GM21528 (cell line): Measurements from ENCODE around the gene OR51G2.
"Not testable (repeated sequence)": the region's sequence is repeated elsewhere in the genome, so short reads cannot be mapped to it uniquely, and the experiment has no call there.

Experiments used
- ATAC-seq: cut with Tn5 transposase; IDR thresholded peaks from one replicate; pipeline ENCODE4 v1.9.1; 2021; ENCODE audit warnings: mild to moderate bottlenecking, moderate library complexity; ENCODE audit not compliant: unreplicated experiment, low FRiP score

The OR51G2 gene

GRCh38 chr11:4919250-4919649 lies at the start of gene OR51G2:
TSS of gene OR51G2 (minus strand) at chr11:4919350. CDS start at chr11:4915663, 3,687 bp downstream.
- no peak for ATAC-seq

DNA sequence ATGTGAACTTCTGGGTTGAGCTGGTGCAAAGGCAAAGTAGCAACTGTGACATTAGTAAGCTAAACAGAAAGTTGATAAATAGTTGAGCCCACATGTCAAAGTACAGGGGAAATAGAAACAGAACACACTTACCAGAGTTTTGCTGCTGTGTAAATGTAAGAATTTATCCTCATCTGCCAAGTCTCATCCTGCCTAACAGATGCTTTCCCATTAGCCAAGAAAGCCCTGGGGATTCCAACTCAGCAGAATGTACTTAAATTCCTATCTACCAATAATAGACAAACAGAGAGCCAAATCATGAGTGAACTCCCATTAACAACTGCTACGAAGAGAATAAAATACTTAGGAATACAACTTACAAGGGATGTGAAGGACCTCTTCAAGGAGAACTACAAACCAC lies 43.7 kb upstream of the OR51G2 start:
- no peak for ATAC-seq

DNA sequence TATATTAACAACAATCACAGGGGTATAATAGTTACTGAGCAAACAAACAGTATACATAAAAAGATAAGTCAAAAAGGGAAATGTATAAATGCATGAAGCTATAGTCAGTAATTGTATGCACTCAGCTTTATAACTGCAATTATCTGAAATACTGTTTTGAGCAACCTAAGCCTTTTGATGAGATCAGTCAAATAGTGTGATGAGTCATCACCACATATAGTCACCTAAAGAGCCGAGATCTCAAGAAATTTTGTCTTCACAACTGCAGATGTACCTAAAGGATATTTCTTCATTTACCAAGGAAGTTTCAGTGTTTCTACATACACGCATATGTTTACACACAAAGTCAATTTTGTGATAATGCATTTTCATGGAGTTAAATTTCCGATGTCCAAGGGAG lies 41.7 kb upstream of the OR51G2 start:
- no peak for ATAC-seq

- no peak for ATAC-seq
Observed at GRCh38 chr11:4957396-4957795, 38.2 kb upstream of the OR51G2 start.

DNA sequence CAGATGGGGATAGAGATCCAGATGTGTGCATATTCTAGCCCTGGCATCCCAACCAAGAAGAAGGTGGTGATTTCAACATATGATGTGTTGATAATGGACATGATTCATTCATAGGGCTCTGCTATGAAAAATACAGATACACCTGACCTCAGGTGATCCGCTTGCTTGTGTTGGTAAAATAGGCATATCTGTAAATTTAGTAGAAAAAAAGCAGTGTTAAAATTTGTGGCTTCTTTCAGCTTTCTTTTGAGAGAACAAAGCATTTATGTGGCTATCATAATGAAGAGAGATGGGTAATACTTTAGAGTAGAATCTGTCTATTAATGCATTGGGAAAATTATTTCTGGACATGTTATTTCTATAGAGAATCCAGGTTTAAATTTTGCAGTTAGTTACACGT lies 36.5 kb upstream of the OR51G2 start, which contains the start of gene OR51A2:
OR51A2 (minus strand) TSS at position 101 of the 400 bp plus-strand sequence; CDS start at position 101, 0 bp downstream.
- not testable (repeated sequence) for ATAC-seq

DNA sequence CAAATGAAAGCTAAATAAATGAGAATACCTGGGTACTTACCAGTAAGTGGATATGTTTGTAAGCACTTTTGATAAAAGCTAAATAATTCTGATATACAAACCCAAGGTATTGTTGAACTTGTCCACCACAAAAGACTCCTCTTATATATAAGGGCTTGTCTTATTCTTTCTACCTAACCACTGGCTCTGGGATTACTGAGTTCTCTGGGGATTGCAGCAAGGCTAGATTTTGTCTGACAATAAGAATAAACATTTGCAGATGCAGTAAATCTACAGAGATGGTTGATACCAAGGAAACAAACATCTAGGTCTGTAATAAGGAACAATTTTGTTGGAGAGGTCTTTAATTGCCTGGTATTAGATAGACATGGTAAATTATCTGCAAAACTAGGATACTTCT lies 28.4 kb upstream of the OR51G2 start, which contains the start of gene OR51A4:
OR51A4 (minus strand) TSS at position 101 of the 400 bp plus-strand sequence. CDS start 505 bp downstream, outside the sequence.
- ATAC-seq = no peak

DNA sequence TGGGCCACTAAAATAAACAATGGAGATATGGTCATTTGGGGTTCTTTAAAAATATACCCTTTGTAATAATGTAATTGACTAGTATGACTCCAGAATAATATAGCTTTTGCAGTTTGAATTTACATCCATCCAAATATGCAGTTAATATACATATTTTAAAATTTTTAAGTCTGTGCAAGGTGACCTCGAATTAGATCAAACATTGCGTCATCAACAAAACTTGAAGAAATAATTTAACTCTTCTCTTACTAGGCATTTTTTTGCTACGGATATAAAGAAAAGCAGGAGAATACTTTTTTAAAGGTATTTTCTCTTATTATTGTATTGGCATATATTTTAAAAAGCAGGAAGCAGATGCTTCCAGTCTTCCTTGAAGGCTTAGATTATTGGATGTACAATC lies 17.6 kb upstream of the OR51G2 start:
- no peak for ATAC-seq

- ATAC-seq = no peak
Observed at GRCh38 chr11:4932751-4933150, 13.6 kb upstream of the OR51G2 start.

GRCh38 chr11:4926608-4927007 lies 7.5 kb upstream of the OR51G2 start:
- no peak for ATAC-seq

- no peak for ATAC-seq
Observed at GRCh38 chr11:4924239-4924638, 5.1 kb upstream of the OR51G2 start, which contains the start of gene OR51G1. TSS of gene OR51G1 (minus strand) at chr11:4924339. CDS start at chr11:4924339, 0 bp downstream.

DNA sequence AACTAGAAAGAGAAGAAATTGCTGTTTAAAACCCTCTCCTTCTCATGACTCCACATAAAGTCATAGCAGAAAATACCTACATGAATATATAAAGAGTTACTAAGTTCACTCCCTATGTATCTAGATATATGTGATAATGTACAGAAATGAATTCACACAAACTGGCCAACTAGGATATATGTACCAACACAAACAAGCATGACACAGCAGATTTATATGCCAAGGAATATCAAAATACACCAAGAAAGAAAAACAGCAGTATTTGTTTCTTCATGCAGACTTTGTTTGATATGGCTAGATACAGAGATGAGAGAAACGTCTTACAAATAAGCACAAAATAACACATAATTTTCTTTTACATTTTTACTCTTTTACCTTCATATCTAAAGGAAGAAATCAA lies 3.2 kb upstream of the OR51G2 start:
- no peak for ATAC-seq

DNA sequence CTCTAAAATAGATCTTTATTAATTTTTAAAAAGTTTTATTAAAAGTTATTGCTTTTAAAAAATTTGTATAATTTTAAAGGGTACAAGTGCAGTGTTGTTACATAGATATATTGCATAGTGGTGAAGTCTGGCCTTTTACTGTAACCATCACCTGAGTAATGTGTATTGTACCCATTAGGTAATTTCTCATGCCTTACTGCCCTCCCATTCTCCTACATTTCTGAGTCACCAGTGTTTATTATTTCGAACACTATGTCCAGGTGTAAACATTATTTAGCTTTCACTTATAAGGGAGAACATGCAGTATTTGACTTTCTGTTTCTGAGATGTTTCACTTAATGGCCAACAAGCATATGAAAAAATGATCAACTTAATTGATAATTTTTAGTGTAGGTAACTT lies 2.6 kb upstream of the OR51G2 start:
- ATAC-seq = no peak

DNA sequence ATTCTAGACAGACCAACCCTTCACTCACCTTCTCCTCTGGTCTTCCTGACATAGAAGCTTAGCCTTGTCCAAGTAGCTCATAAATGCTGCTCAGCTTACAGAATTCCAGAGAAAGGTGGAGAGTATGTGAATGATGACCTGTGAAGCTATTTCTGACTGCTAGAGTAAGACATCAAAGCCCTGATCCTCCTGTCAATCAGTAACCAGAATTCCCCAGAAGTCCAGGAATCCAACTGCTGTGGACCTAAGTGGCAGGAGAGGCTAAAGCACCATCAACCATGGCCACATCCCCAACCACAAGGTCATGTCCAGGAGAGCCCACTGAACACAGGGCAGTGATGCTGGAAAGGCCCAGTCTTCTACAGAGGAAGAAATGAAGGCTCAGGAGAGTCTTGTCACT lies 2.6 kb downstream of the OR51G2 start:
- ATAC-seq = no peak

- no peak for ATAC-seq
Observed at GRCh38 chr11:4903484-4903883, 15.7 kb downstream of the OR51G2 start, which contains the start of gene OR51A7. TSS of gene OR51A7 (plus strand) at chr11:4903783. CDS start at chr11:4907370, 3,587 bp downstream.

DNA sequence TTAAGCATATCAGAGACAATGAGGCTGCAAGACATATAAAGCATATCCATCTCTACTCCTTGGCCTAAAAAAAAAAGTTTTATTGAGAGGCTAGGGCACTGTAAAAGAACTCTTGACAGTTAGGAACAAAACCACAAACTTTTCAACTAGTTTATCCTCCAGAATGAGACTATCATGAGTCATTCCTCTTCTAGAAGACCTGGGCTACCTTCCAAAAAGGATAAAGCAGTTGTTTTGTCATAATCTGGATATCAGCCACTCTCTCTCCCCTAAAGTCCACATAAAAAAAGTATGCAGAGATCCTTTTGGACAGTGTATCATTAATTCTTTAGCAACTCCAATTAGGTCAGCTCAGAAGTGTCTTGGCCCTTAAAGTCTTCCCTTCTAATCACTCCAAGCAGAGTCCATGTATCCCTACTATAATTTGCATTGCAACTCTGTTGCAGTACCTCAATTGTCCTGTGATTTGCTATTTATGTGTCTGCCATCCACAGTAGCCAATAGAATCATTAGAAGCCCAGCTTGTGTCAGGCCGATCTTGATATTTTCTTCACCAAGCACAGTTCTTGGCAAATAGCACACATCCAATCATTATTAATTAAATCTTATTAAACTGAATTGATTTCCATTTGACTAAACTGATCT lies 27.0 kb downstream of the OR51G2 start:
- no peak for ATAC-seq

DNA sequence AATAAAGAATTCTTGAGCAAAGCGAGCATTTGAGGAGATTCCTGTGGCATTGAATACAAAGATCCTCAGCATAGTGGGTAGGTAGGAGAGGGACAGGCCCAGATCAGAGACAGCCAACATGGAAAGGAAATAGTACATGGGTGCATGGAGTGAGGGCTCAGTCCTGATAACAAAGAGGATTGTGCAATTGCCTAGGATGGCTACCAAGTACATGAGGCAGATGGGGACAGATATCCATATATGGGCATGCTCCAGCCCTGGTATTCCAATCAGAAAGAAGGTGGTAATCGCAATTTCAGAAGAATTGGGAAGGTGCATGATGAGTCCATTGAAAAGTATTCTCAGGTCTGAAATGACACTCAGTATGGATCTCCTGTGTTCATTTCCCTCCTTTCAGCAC lies 28.9 kb downstream of the OR51G2 start:
- ATAC-seq = no peak

DNA sequence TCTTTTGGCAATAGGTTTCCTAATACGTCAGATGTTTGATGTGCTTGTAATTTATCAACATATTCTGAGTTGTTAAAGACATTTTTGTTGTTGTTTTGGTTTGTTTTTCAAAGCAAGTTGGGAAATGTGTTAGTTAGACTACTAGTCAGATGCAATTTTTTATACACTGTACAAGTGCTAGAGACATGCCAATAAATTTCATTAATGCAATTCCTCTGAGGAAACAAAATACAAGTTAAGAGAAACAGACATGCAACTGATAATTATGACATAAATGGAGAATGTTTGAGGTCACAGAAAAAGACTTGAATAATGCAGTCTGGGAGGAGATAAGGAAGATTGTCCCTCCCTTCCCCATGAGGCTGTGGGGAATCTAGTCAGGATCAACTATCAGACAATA lies 31.6 kb downstream of the OR51G2 start:
- no peak for ATAC-seq

DNA sequence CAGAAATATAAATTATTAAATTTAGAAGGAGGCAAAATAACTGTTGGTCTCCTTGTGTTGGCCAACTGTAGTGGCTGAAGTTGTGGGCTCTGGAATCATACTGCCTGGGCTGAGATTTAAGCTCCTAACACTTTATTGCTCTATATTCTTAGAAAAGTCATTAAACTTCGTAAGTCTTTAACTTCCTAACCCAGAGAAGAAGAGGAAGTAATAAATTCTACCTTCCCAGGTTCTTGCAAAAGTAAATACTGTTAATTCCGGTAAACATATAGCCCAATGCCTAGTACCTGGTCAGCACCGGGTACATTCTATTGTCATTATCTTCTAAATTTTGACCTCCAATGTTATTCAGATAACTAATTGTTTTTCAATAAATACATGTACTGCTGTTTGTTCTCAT lies 33.0 kb downstream of the OR51G2 start:
- ATAC-seq = no peak

GRCh38 chr11:4884361-4884760 lies 34.8 kb downstream of the OR51G2 start:
- ATAC-seq = no peak

- ATAC-seq = no peak
Observed at GRCh38 chr11:4882543-4882942, 36.6 kb downstream of the OR51G2 start.

GRCh38 chr11:4881860-4882500 lies 37.2 kb downstream of the OR51G2 start, which contains the start of gene OR51T1:
TSS of gene OR51T1 (plus strand) at chr11:4881900. CDS start at chr11:4881900, 0 bp downstream.
- ATAC-seq = no peak

GRCh38 chr11:4881188-4881587 lies 38.0 kb downstream of the OR51G2 start:
- no peak for ATAC-seq
